A172 (cell line): ENCODE measurements around the gene SH3BGRL3. TPM values are rescaled to one million over a fixed set of nuclear protein-coding genes. Genes with fewer than 3 reads are reported as not detected.
"Not testable (repeated sequence)": the region's sequence is repeated elsewhere in the genome, so short reads cannot be mapped to it uniquely, and the experiment has no call there.

Experiments
- DNase-seq: peaks from one replicate; pipeline ENCODE4 v3.0.0-alpha.2; 2015; ENCODE audit warnings: low spot score
- total RNA-seq: library from RNA; depleted of rRNA; stranded (reverse); fragments of >200 nt; shearing (Covaris generic); gene quantifications from 2 replicates; pipeline ENCODE4 v1.2.3, GENCODE V29; 2014; rRNA removed

Gene SH3BGRL3
- total RNA-seq, 1 experiment from 2014 or later = 77.5 TPM

- no peak for DNase-seq
These were observed 36.3 kb downstream of the SH3BGRL3 start for GRCh38 chr1:26315874-26316850.

GRCh38 chr1:26317146-26317545 lies 37.3 kb downstream of the SH3BGRL3 start:
- DNase-seq = no peak

GRCh38 chr1:26317612-26318337 lies 37.9 kb downstream of the SH3BGRL3 start, which contains the start of gene CD52:
Gene CD52 (plus strand): TSS chr1:26317958. CDS start chr1:26318018, 60 bp downstream.
- DNase-seq = no peak

GRCh38 chr1:26318338-26319064 lies 38.6 kb downstream of the SH3BGRL3 start:
- DNase-seq = no peak

GRCh38 chr1:26320896-26321295 lies 41.0 kb downstream of the SH3BGRL3 start:
- no peak for DNase-seq

- DNase-seq = peak; percentile 63
These were observed 41.6 kb downstream of the SH3BGRL3 start for GRCh38 chr1:26321315-26322041.

- DNase-seq = no peak
These were observed 42.1 kb downstream of the SH3BGRL3 start for GRCh38 chr1:26322042-26322331.

GRCh38 chr1:26323382-26323781 lies 43.5 kb downstream of the SH3BGRL3 start:
- no peak for DNase-seq

- DNase-seq = no peak
These were observed 44.7 kb downstream of the SH3BGRL3 start for GRCh38 chr1:26324550-26324949.

GRCh38 chr1:26327956-26328362 lies 48.1 kb downstream of the SH3BGRL3 start:
- DNase-seq = no peak

- no peak for DNase-seq
These were observed 48.7 kb downstream of the SH3BGRL3 start for GRCh38 chr1:26328597-26328996.

GRCh38 chr1:26329380-26329779 lies 49.5 kb downstream of the SH3BGRL3 start:
- not testable (repeated sequence) for DNase-seq

- DNase-seq = no peak
These were observed 50.4 kb downstream of the SH3BGRL3 start for GRCh38 chr1:26330276-26330675.

Other genes with a start within 250 kb of the SH3BGRL3 start
- not detected in 2 replicates for gene SLC30A2, start 234.0 kb upstream of the SH3BGRL3 start, total RNA-seq
- gene TRIM63, start 212.5 kb upstream of the SH3BGRL3 start, total RNA-seq = not detected in 2 replicates
- gene PDIK1L, start 168.3 kb upstream of the SH3BGRL3 start, total RNA-seq = 4.4 and 6.1 TPM in 2 replicates
- gene FAM110D, start 121.0 kb upstream of the SH3BGRL3 start, total RNA-seq = 0.62 TPM in 1 of 2 replicates, not detected in the other
- gene C1orf232, start 111.1 kb upstream of the SH3BGRL3 start, total RNA-seq = not detected in 2 replicates
- gene ZNF593, start 110.2 kb upstream of the SH3BGRL3 start, total RNA-seq = 12.9 and 18.1 TPM in 2 replicates
- not detected in 2 replicates for gene ZNF593OS, start 108.3 kb upstream of the SH3BGRL3 start, total RNA-seq
- not detected in 2 replicates for gene CNKSR1, start 102.6 kb upstream of the SH3BGRL3 start, total RNA-seq
- not detected in 2 replicates for gene CATSPER4, start 89.5 kb upstream of the SH3BGRL3 start, total RNA-seq
- 13.4 and 18.0 TPM in 2 replicates for gene CEP85, start 45.9 kb upstream of the SH3BGRL3 start, total RNA-seq
- gene UBXN11, start 26.6 kb downstream of the SH3BGRL3 start, total RNA-seq = 2.9 and 7.6 TPM in 2 replicates
- gene CD52, start 37.9 kb downstream of the SH3BGRL3 start, total RNA-seq = not detected in 2 replicates
- gene CRYBG2, start 74.0 kb downstream of the SH3BGRL3 start, total RNA-seq = 0.02 and 0.17 TPM in 2 replicates
- not detected in 2 replicates for gene ZNF683, start 92.7 kb downstream of the SH3BGRL3 start, total RNA-seq
- not detected in 2 replicates for gene LIN28A, start 130.7 kb downstream of the SH3BGRL3 start, total RNA-seq
- gene DHDDS, start 152.2 kb downstream of the SH3BGRL3 start, total RNA-seq = 36.1 and 61.3 TPM in 2 replicates
- 470 and 477 TPM in 2 replicates for gene HMGN2, start 192.4 kb downstream of the SH3BGRL3 start, total RNA-seq
- gene RPS6KA1, start 249.7 kb downstream of the SH3BGRL3 start, total RNA-seq = 14.6 and 22.2 TPM in 2 replicates